Left lung (tissue), 10 donors: Measurements from ENCODE around the gene SMC1A. TPM values are rescaled to one million over a fixed set of nuclear protein-coding genes. Genes with fewer than 3 reads are reported as not detected.

Experiments used
- ATAC-seq: fragments of 200-7000 bp; cut with Tn5 transposase; one replicate; pipeline ENCODE4 v1.9.1; 2020; ENCODE audit warnings: moderate library complexity
- DNase-seq, 4 donors: peaks; one replicate each; pipeline ENCODE4 v3.0.0-alpha.2; 2013 to 2020
- H3K27ac ChIP-seq, 2 donors: fragments of 200-600 bp; sonication (generic) in 1 of 2; one replicate each; pipeline versions ENCODE4 v1.5.0 to v1.8.0; 2020 to 2021
- H3K27me3 ChIP-seq, 2 donors: fragments of 200-600 bp; sonication (generic) in 1 of 2; one replicate each; pipeline versions ENCODE4 v1.5.0 to v1.8.0; 2020 to 2021
- H3K36me3 ChIP-seq, 2 donors: fragments of 200-600 bp; sonication (generic) in 1 of 2; one replicate each; pipeline versions ENCODE4 v1.5.0 to v1.8.0; 2020 to 2021
- H3K4me1 ChIP-seq, 2 donors: fragments of 200-600 bp; one replicate each; pipeline ENCODE4 v1.8.0; 2021
- H3K4me3 ChIP-seq, 2 donors: fragments of 200-600 bp; sonication (generic) in 1 of 2; one replicate each; pipeline versions ENCODE4 v1.5.0 to v1.8.0; 2020 to 2021; ENCODE audit warnings: mild to moderate bottlenecking in 1 of 2
- H3K9me3 ChIP-seq, 2 donors: fragments of 200-600 bp; sonication (generic) in 1 of 2; one replicate each; pipeline versions ENCODE4 v1.5.0 to v1.8.0; 2020 to 2021
- intact Hi-C, 2 donors: fragments of 100-400 bp; cut with DNase I; formaldehyde crosslinking; loops; one replicate each; pipeline versions ENCODE4 v1.11.2 to v1.14.2; 2022
- polyA plus RNA-seq, 6 donors: library from polyadenylated mRNA; unstranded; fragments of 120-200 nt; gene quantifications; one replicate each; pipeline ENCODE4 v1.2.1, GENCODE V29; 2013; ENCODE audit not compliant: insufficient read length in 6 of 6
- total RNA-seq, 2 donors: library from RNA; stranded (reverse); fragmentation: NEBNext Ultra II Directional; extraction: Animal tissue kit (Norgen Biotek cat#: 25700); gene quantifications; one replicate each; pipeline ENCODE4 v1.2.1, GENCODE V29; 2021
- TF ChIP-seq, protein P1 (sequence below), 2 donors: fragments of 200-600 bp; sonication (generic) in 1 of 2; IDR thresholded peaks; one replicate each; pipeline versions ENCODE4 v1.5.0 to v1.8.0; 2021; ENCODE audit warnings: antibody characterized with exemption in 2 of 2
- donor health status: DM: no; HTN: yes; CAD: no.
- donor health status: DM: no; HTN: no; CAD: no.

The SMC1A gene
- total and polyA plus RNA-seq, 8 donors = 59.6 to 129 (median 96.1) TPM

DNA sequence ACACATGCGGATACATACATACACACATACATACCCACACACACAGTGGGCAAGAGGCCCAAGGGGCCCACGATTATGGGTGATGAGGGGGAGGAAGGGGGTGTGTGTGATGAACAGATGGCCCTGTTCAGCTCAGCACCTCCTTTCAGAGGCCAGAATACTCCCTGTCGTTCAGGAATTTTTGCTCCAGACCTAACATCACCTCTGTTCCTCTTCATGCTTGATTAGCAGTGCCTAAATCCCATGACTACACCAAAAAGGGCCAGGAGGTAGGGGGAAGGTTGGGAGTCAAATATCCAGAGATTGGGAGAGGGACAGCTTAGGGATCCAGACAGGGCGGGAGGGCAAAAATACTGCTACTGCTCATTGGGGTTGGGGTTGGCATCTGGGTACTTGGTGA lies 42.7 kb downstream of the SMC1A start:
- H3K9me3 ChIP-seq = no peaks in the 10 kb centered on the region
- H3K27ac ChIP-seq = no peak overlapping the region
- H3K4me3 ChIP-seq = no peak overlapping the region
- H3K4me1 ChIP-seq = no peaks in the 10 kb centered on the region
- DNase-seq (no peak), ATAC-seq (no peak)
- TF ChIP-seq, protein P1, sequence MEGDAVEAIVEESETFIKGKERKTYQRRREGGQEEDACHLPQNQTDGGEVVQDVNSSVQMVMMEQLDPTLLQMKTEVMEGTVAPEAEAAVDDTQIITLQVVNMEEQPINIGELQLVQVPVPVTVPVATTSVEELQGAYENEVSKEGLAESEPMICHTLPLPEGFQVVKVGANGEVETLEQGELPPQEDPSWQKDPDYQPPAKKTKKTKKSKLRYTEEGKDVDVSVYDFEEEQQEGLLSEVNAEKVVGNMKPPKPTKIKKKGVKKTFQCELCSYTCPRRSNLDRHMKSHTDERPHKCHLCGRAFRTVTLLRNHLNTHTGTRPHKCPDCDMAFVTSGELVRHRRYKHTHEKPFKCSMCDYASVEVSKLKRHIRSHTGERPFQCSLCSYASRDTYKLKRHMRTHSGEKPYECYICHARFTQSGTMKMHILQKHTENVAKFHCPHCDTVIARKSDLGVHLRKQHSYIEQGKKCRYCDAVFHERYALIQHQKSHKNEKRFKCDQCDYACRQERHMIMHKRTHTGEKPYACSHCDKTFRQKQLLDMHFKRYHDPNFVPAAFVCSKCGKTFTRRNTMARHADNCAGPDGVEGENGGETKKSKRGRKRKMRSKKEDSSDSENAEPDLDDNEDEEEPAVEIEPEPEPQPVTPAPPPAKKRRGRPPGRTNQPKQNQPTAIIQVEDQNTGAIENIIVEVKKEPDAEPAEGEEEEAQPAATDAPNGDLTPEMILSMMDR (IDR thresholded peaks at IDR 0.05) = no peak
- intact Hi-C loops = no loop called here
- H3K36me3 ChIP-seq = peaks cover 0 to 68% of the 10 kb centered on the region in 2 donors
- no peaks in the 10 kb centered on the region for H3K27me3 ChIP-seq

DNA sequence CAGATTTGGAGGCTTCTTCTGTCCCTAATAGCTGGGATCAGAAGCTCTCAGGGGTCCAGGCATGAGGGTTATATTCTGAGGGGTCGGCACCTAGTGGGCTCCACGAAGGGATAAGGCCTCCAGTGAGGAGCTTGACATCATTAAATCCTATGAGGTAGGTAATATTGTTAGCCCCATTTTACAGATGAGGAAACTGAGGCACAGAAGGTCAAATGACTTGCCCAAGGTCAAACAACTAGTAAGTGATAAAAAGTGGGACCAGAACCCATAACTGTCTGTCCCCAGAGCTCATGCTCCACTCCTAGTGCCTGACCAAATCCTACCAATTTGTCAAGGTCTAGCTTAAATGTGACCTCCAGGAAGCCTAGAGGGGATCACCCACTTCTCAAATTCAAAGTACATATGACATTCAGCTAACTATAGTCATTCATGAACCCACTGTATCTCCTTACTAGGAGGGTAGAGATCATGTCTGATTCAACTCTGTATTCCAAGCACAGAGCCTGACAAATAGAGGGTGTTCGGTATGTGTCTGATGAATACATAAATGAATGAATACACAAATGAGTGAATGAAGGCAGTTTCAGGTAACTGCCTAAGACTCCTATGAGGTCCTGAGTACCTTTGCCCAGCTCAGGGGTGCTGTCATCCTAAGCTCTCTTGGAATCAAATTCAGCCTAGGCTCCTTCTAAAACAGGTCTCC lies 43.3 kb downstream of the SMC1A start:
- DNase-seq = no peak
- no peaks in the 10 kb centered on the region for H3K4me1 ChIP-seq
- intact Hi-C loops = no loop called here
- no peak overlapping the region for H3K4me3 ChIP-seq
- TF ChIP-seq, protein P1 (IDR thresholded peaks at IDR 0.05) = no peak
- ATAC-seq = no peak
- no peaks in the 10 kb centered on the region for H3K27me3 ChIP-seq
- H3K9me3 ChIP-seq = no peaks in the 10 kb centered on the region
- peaks cover 0 to 68% of the 10 kb centered on the region in 2 donors for H3K36me3 ChIP-seq
- H3K27ac ChIP-seq = no peak overlapping the region

DNA sequence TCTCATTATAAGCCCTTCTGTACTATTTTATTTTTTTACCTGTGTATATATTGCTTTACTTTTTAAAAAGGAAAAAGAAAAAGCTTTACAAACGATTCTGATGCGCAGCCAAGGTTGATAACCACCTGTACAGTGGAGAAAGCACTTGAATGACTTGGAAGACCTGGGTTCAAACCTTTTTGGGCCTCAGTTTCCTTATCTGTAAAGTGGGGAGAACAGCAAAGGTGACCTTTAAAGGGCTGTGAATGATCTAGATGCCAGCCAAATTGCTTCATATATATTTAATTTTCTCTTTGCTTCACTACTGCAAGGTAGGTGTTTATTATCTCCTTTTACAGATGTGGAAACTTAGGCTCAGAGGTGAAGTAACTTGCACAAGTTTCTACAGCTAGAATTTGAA lies 45.0 kb downstream of the SMC1A start:
- intact Hi-C loops = no loop called here
- H3K36me3 ChIP-seq = peaks cover 0 to 53% of the 10 kb centered on the region in 2 donors
- TF ChIP-seq, protein P1 (IDR thresholded peaks at IDR 0.05) = no peak
- no peaks in the 10 kb centered on the region for H3K27me3 ChIP-seq
- no peak overlapping the region for H3K27ac ChIP-seq
- no peaks in the 10 kb centered on the region for H3K9me3 ChIP-seq
- no peaks in the 10 kb centered on the region for H3K4me1 ChIP-seq
- ATAC-seq = no peak
- H3K4me3 ChIP-seq = no peak overlapping the region
- DNase-seq = no peak

DNA sequence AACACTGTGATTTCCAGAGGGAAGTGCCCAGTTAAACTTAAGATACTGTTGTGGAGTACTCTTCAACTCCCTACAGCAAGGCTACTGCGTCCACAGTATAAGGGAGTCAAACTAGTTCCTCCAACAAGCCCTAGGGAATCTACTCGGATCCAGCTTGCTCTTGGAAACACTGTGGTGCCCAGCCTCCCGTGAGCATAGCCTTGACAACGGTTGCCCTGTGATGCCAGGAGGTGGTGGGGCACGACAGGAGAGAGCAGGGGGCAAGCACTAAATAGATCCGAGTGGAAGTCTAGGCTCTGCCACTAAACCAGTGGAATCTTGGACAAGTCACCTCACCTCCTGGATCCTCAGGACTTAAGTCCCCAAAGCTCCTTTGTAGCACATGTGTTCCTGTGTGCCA lies 45.6 kb downstream of the SMC1A start:
- H3K9me3 ChIP-seq = no peaks in the 10 kb centered on the region
- intact Hi-C loops = no loop called here
- ATAC-seq (no peak), DNase-seq (no peak)
- no peak overlapping the region for H3K4me3 ChIP-seq
- TF ChIP-seq, protein P1 (IDR thresholded peaks at IDR 0.05) = no peak
- H3K27me3 ChIP-seq = no peaks in the 10 kb centered on the region
- H3K4me1 ChIP-seq = no peaks in the 10 kb centered on the region
- H3K36me3 ChIP-seq = peaks cover 0 to 47% of the 10 kb centered on the region in 2 donors
- H3K27ac ChIP-seq = no peak overlapping the region

DNA sequence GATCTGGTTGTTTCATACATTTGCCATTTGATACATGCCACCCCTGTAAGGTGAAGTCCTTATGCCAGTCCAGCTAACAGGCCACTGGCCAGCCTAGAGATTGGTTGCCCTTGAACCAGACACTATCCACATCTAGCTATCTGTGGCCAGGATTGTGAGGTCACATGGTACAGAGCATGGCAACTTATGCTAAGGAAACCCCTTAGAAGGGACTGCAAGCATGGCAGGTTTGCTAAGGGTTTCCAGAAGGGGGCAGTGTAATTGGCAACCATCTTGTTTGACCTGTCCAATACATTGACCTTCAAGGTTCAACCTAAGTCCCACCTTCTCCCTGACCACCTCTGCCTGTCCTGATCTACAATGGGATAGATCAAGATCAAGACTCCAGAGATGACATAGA lies 47.5 kb downstream of the SMC1A start:
- Histone ChIP-seq H3K27ac (no peak overlapping the region), H3K36me3 (peaks cover 0 to 28% of the 10 kb centered on the region in 2 donors), H3K9me3 (no peaks in the 10 kb centered on the region), H3K4me1 (no peaks in the 10 kb centered on the region), H3K4me3 (no peak overlapping the region), H3K27me3 (no peaks in the 10 kb centered on the region)
- intact Hi-C loops = no loop called here
- TF ChIP-seq, protein P1 (IDR thresholded peaks at IDR 0.05) = no peak
- ATAC-seq = no peak
- no peak for DNase-seq
